Ammon's horn (tissue), 1 donor: ENCODE data around the gene AMZ1.
A peak's percentile ranks its signal among the peaks of the same experiment; 100 is the strongest.
"Not testable (repeated sequence)": the region's sequence is repeated elsewhere in the genome, so short reads cannot be mapped to it uniquely, and the experiment has no call there.

Source experiments
- DNase-seq: peaks from one replicate; pipeline ENCODE4 v3.0.0-alpha.2; 2016; ENCODE audit warnings: low spot score

Gene AMZ1

GRCh38 chr7:2670171-2670570 lies 17.8 kb upstream of the AMZ1 start:
- no peak for DNase-seq

DNA sequence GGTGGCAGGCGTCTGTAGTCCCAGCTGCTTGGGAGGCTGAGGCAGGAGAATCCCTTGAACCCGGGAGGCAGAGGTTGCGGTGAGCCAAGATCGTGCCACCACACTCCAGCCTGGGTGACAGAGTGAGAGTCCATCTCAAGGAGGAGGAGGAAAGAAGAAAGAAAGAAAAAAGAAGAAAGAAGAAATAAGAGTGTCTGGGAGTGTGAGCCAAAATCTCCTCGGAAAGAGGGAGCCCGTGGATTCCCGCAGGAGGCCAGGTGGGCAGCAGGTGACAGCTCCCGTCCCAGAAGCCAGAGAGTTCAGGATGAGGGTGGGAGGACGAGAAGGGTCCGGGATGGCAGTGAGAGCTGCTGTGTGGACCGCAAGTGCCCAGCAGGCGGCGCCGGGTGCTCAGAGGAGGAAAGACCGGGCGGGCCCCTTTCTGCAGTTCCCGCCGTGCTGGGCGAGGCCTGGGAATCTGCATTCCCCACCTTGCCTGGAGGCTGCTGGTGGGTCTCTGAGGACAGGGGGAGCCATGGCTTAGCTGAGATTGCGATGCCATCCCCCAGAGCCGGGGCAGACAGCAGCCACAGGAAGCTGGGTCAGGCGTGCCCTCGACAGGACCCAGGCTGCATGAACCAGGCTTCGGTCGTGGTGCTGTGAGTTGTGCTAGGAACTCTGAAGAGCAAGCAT lies 17.1 kb upstream of the AMZ1 start:
- DNase-seq, result peak; percentile 73

GRCh38 chr7:2673214-2673613 lies 14.8 kb upstream of the AMZ1 start:
- DNase-seq, result not testable (repeated sequence)

GRCh38 chr7:2673934-2674333 lies 14.1 kb upstream of the AMZ1 start:
- DNase-seq, result no peak

DNA sequence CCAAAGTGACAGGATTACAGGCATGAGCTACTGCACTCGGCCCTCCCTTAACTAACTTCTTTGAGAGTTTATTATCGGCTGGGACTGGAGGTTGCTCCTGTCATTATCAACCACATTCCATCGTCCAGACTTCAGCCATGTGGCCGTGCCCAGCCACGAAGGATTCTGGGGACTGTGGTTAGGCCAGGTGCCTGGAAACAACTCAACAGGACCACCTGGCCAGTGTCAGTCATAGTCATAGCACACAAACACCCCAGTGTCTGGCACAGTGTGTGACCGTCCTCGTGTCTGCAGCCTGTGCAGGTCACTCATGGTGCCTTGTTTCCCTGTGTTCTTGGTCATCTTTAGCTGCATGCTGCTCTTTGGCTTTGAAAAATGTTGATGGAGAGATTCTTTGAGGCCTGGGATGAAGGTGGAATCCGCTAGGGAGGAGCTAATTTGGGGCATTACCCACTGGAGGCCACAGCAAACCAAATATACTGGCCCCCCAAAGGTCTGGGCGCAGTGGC lies 12.7 kb upstream of the AMZ1 start:
- no peak for DNase-seq

DNA sequence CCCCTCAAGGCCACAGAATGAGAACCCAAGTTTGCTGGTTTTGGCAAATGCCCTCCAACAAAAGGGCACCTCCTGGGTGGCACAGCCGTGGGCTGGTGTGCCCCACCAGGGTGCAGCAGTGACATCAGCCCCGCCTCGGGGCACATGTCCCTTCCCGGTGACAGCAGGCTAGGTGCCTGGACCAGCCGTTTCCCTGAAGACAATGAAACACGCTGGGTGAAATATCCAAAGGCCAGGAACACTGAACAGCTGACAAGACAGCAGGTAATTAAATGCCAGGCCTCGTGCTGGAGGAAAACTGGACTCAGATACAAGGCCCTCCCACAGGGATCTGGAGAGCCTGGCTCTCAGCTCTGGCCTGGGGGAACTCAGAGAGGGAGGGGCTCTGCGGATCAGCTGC lies 11.4 kb upstream of the AMZ1 start:
- DNase-seq, result not testable (repeated sequence)

DNA sequence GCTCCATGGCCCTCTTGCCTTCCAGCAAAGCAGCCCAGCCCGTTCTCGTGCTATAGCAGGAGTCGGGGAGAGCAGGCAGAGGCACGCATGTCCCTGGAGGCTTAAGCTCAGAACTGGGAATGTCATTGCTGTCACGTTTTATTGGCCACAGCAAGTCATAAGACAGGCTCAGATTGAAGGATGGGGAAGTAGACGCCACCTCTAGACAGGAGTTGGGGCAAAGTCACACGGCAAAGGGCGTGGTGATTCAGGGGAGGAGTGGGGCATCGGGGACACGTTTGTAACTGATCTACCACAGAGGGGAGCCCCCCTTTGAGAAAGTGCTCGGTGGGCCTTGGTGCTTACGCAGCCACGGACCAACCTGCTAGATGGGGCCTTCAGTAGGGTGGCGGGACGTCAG lies 9.5 kb upstream of the AMZ1 start:
- DNase-seq, result not testable (repeated sequence)

- DNase-seq, result not testable (repeated sequence)
These were observed 8.6 kb upstream of the AMZ1 start for GRCh38 chr7:2679135-2680127.

DNA sequence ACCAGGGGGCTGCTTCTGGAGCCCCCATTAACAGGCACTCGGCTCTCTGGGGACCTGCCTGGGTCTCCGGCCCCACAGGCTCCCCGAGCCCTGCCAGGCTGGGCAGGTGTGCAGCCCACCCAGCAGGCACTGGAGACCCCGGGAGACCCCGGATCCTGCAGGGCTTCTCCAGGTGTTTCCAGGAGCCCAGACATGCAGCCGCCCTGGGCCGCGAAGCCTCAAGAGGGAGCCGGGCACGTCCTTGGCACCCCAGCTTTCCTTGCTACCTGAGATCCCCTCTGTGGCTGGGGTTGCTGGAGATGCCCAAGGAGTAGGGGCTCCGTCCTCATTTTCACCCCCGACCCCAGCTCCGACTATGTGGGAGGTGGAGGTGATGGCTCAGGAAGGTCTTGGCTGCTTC lies 7.7 kb upstream of the AMZ1 start:
- DNase-seq, result no peak

GRCh38 chr7:2680792-2681490 lies 7.1 kb upstream of the AMZ1 start:
- DNase-seq, result peak; percentile 92

- DNase-seq, result peak; percentile 97
These were observed 5.8 kb upstream of the AMZ1 start for GRCh38 chr7:2681929-2682799.

GRCh38 chr7:2684501-2684900 lies 3.5 kb upstream of the AMZ1 start:
- DNase-seq, result no peak

DNA sequence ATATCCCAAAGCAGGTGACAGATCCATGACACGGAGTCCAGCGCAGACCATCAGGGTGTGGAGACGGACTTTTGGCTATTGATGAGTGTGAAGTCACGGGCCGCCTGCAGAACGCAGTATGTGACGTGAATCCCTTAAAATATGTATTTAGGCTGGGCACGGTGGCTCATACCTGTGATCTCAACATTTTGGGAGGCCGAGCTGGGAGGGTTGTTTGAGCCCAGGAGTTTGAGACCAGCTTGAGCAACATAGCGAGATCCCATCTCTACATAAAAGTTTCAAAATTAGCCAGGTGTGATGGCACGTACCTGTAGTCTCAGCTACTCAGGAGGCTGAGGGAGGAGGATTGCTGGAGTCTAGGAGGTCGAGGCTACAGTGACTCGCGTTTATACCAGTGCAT lies 1.9 kb upstream of the AMZ1 start:
- no peak for DNase-seq

- no peak for DNase-seq
These were observed 598 bp upstream of the AMZ1 start for GRCh38 chr7:2687338-2687869.

- peak; percentile 72 for DNase-seq
These were observed 674 bp downstream of the AMZ1 start for GRCh38 chr7:2688409-2689342.

DNA sequence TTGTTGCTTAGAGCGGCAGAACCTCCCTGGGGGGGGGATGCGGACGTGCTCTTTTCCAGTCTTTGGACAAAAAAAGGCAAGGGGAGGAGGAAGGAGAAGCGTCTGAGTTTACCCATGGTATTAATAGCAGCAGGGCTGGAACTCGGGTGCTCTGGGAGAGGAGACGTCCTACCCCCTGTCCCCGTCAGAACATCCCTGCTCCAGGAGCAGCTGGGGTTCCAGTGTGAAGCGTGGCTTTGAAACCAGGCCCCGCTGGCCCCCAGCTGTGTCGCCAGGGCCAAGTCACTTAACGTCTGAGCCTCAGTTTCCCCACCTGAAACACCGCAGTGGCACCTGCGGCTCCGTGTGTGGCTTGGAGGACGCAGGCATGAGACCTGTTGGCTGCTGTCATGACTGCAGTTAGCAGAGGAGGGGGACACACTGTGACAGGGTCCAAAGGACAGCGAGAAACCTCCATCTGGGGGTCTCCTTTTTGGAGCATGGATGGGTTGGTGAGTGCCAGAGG lies 1.4 kb downstream of the AMZ1 start:
- DNase-seq, result no peak

DNA sequence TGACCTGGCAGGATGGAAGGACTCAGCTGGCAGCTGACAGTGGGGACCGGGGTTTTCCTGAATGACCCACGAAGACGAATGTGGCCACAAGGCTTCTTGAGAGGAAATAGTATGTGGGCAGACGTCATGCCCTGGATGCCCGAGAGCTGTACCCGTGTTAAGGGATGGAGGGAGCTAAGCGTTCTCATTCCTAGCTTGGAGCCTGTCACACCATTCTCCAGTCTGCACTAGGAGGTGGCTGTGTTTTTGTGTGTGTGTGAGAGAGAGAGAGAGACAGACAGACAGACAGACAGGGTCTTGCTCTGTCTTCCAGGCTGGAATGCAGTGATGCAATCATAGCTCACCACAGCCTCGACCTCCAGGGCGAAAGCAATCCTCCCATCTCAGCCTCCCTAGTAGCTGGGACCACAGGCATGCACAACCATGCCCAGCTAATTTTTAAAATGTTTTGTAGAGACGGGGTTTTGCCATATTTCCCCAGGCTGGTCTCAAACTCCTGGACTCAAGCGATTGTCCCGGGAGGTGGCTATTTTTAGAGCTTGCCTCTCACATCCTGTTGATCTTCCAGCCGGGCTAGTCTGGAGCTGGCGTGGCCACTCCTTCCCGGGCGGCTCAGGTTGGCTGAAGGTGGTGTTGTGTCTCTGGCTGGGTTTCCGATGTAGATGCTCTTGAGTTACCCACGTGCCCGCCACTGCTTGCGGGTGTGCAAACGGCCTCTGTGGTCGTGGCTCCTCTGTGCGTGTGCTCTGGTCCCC lies 2.1 kb downstream of the AMZ1 start:
- DNase-seq, result no peak

DNA sequence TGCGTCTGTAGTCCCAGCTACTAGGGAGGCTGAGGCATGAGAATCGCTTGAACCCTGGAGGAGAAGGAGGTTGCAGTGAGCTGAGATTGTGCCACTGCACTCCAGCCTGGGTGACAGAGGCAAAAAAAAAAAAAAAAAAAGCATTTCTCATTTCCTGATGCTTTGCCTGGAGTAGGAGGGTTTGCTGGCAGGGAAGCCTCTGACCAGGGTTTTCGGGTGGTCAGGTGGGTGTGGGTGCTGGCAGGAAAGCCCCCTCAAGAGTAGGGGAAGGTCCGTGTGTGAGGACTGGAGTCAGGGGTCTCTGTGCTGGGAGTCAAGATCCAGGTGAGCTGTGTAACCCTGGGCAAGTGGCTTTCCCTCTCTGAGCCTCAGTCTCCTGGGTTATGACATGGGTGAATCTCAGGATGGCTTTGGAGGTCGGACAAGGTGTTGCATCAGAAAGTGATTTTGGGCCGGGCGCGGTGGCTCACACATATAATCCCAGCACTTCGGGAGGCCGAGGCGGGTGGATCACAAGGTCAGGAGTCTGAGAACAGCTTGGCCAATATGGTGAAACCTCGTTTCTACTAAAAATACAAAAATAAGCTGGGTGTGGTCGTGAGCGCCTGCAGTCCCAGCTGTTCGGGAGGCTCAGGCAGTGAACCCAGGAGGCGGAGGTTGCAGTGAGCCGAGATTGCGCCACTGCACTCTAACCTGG lies 3.2 kb downstream of the AMZ1 start:
- no peak for DNase-seq
